OCI-M2 (cell line): ENCODE results near the gene KSR1.

ENCODE experiments used
- DNase-seq: peaks from one replicate; lab custom pipeline; 2025; ENCODE audit not compliant: unreplicated experiment; lab: John Stamatoyannopoulos, UW

The KSR1 gene

DNA sequence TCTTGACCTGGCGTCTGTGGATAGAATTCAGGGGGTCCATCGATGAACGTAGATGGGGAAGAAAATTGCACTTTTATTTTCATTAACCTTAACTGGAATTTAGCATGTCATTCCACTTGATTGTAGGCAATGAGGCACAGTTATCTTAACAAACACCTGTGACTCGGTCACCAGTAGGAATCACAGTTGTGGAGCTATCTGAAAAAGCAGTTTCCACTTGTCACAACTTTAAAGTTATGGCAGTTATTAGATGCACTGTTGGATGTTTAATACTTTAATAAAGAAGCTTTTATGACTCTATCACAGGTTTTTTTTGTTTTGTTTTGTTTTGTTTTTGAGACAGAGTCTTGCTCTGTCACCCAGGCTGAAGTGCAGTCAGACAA lies 91.0 kb downstream of the KSR1 start:
- DNase-seq = no peak

DNA sequence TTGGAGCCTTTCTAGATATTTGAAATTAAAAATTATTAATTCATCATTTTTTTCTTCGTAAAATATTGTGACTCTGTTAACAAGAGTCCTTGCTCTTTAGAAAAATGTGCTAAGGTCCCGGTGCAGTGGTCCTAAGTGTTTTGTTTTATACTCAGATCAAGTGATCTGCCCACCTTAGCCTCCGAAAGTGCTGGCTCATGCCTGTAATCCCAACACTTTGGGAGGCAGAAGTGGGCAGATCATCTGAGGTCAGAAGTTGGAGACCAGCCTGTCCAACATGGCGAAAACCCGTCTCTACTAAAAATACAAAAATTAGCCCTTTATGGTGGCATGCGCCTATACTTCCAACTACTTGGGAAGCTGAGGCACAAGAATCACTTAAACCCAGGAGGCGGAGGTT lies 92.1 kb downstream of the KSR1 start:
- no peak for DNase-seq

DNA sequence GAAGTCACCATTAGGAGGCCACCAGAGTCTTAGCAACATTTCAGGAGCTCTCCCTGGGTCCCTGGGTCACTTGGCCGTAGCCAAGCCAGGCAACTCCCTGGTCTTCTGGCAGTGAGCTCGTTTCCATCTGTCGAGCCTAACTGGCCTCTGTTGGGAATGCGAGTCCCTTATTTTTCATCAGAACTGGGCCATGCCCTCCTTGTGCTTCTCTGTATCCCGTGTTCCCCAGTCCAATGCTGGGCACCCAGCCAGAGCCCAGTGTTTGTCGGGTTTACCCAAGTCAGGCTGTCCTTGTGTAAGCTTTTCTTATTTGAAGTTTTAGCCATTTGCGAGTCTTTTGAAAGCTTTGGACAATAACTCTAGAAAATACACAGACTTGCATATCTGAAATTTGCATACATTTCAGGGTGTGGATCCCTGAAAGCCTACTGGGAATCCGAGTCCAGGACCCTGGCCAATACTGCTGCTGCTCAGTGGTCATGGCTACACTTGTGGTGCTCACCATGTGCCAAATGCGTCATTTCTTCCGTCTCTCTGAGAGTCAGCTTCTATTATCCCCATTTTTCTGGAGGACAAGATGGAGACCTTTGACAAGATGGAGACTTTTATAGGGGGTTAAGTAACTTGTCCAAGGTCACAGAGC lies 93.1 kb downstream of the KSR1 start:
- no peak for DNase-seq

DNA sequence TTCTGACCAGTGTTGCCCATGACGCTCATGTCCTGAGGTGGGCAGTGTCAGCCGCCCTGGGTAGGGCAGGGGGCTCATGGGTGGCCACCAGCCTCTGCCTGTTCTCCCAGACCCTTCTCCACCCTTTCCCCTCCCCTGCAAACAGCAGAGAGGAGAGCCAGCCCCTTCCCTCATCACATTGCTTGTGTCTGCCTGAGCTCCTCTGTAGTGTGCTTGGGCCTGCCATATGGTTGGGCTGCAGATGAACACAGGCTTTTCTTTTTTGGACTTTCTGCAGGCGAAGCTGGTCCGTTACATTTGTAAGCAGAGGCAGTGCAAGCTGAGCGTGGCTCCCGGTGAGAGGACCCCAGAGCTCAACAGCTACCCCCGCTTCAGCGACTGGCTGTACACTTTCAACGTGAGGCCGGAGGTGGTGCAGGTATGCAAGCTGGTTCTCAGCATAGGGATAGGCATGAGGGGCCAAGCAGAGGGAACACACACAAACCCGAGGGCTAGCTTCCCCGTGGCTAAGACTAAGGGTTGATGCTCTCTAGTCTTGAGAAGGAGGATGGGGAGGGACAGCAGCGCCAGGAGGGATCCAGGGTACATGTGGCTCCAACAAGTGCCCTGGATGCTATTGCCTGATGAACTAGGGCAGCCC lies 94.2 kb downstream of the KSR1 start:
- no peak for DNase-seq

DNA sequence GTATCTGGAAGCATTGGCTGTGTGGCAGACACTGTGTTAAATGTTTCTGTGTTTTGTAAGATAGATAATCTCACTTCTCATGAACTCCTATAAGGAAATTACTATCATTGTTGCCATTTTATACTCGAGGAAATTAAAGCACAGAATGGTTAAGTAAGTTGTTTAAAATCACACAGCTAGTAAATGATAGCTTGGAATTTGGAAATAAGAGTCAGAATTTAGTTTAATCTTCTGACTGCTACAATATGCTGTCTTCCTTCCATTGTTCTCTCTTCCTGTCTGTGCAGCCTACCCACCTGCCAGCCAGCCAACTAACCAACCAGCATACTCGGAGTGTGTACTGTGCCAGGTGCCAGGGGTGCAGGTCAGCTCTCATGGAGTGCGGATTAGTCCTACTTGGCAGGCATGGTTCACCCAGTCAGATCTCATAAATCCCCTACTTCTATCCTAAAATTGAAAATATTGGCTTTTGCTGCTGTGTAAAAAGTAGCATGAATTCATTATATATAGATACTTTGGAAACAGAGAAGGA lies 94.8 kb downstream of the KSR1 start:
- DNase-seq = no peak

DNA sequence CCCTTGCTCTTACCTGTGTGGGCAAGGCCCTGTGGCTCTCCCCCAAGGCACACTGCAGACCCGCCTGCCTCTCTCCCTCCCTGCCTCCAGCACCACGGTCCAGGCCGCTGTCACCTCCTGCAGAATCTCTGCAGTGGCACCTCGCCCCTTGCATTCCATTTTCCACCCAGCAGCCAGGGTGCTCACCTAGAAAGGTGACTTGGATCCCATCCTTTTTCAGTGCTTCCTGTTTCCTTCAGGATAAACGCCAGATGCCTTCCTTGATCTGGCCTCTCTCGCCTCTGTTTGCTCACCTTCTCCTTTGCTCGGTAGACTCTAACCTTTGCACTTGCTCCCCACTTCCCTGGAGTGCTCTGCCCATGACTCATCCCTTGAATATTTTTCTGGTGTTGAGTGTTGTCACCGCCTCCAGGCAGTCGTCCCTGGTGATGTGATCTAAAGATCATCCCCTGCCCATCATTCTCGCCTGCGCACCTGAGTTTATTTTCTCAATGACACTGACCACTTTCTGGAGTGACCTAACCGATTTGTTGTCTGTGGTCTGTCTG lies 95.5 kb downstream of the KSR1 start:
- DNase-seq = no peak

DNA sequence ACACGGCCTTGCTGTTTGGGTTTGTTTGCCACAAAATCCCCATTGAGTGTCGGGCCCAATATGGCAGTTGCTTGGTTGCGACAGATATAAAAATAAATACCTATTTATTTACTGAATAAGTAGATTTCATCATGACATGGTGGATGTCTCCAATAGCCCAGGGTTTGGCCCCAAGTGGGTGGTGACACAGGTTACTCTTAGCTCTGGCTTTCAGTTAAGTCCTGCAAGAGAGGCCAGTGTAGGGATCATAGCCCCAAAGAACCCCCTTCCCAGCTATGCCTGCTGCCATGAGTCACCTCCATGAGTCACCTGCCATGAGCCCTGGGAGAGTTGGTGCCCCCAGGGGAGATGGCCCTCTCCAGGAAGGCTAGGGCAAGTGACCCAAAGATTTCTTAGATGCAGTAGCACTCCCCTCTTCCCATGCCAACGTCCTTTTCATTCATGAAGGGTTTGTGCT lies 96.1 kb downstream of the KSR1 start:
- DNase-seq = no peak

DNA sequence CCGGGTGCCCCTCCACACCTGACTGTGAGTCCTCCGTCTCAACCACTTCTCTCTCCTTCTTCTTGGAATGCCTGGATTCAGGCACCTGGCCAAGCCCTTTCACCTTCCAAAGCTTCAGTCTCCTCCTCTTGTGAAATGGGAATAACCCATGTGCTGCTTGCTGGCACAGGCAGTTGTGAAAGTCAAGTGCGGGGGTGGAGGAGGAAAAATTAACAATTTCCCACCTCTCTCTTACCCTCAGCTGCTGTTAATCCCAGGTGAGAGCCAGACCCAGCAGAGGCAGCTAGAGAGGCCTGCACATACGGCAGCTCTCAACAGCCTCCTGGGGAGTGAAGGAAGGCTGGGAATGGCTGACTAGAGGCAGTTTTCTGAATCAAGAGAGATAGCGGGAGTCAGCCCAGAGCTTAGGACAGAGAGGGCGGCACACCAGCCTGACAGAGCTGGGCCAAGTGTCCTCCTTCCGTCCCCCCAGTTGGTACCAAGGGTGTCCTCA lies 96.8 kb downstream of the KSR1 start:
- DNase-seq = no peak

DNA sequence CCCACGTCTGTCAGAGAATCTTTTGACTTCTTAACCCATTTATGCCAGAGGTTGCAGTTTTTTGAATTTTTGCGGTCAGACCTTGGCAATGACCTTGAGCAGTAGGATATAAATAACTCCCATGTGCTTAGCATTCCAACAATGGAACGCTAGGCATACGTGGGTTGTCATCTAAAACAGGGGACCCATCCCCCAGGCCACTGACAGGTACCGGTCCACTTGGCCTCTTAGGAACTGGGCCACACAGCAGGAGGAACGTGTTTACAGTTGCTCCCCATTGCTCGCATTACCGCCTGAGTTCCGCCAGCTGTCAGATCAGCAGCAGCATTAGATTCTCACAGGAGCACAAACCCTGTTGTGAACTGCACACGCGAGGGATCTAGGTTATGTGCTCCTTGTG lies 97.9 kb downstream of the KSR1 start:
- DNase-seq = no peak

DNA sequence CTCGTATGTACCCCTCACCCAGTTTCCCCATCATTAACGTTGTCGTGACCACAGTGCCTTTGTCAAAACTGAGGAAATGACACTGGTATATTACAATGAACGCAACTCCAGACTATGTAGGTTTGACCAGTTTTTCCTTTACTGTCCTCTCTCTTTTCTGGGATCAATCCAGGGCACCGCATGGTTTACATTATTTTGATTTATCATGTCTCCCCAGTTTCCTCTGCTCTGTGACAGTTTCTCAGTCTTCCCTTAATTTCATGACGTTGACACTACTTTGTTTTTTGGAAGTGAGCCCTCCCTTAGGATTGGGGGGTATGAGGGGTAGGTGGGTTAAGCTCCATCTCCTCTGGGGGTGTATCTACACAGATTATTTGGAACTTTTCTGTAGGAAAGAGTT lies 98.7 kb downstream of the KSR1 start:
- no peak for DNase-seq

DNA sequence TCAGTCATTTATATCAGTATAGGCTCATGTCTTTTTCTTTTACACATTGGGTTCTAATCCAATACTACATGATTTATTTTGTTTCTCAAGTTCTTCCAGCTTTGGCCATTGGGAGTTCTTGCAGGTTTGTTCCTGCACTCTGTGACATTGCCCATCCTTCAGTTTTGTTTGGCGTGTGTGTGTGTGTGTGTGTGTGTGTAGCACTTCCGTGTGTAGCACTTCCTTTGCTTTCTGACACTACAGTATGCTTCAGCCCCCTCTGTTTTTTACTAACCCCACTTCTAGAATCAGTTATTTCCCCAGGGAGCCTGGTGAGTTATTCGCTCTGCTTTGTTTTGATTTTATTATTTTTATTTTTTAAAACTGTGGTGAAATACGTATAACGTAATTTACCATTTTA lies 99.1 kb downstream of the KSR1 start:
- no peak for DNase-seq

DNA sequence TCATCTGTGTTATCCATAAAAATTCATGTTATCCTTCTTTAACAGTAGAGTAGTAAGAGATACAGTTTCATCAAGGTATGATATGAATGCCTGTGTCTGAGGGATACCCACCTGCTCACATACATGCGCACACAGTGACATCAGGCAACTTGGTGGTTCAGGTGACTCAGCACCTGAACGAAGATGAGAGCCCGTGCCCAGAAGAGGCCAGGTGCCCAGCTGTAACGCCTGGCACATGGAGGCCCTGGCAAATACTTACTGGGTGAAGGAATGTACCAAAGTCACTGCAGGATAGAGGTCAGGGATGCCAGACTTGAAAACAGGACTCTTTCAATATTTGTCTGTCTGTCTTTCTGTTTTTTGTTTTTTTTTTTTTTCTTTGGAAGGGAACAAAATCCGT lies 102.1 kb downstream of the KSR1 start:
- no peak for DNase-seq

DNA sequence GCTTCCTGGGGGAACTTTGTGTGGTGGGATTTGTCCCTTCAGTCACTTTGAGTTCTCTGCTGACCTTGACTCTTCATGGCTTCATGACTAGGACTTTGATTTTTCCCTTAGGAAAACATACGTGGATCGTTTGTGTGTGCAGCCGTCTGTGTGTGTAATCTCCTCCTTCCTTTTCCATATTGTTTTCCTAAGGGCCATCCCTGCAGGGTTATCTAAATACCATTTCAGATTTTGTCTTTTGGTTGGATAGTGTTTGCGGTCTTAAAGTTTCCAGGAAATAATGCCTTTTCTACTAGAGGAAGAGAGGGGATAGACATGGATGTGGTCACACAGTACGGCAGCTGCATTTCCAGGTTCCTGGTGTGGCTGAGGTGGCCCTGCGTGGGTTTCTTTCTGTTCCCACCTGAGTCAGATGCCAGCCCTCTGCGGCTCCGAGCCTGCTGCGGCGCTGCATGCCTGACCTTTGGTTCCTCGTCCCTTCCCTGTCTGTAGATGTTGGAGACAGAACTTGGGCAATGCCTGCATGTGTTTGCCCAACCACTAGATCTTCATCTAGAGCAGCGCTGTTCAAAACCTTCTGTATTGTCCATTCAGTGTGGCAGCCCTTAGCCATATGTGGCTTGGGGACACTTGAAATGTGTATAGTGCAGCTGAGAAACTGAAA lies 102.7 kb downstream of the KSR1 start:
- no peak for DNase-seq

DNA sequence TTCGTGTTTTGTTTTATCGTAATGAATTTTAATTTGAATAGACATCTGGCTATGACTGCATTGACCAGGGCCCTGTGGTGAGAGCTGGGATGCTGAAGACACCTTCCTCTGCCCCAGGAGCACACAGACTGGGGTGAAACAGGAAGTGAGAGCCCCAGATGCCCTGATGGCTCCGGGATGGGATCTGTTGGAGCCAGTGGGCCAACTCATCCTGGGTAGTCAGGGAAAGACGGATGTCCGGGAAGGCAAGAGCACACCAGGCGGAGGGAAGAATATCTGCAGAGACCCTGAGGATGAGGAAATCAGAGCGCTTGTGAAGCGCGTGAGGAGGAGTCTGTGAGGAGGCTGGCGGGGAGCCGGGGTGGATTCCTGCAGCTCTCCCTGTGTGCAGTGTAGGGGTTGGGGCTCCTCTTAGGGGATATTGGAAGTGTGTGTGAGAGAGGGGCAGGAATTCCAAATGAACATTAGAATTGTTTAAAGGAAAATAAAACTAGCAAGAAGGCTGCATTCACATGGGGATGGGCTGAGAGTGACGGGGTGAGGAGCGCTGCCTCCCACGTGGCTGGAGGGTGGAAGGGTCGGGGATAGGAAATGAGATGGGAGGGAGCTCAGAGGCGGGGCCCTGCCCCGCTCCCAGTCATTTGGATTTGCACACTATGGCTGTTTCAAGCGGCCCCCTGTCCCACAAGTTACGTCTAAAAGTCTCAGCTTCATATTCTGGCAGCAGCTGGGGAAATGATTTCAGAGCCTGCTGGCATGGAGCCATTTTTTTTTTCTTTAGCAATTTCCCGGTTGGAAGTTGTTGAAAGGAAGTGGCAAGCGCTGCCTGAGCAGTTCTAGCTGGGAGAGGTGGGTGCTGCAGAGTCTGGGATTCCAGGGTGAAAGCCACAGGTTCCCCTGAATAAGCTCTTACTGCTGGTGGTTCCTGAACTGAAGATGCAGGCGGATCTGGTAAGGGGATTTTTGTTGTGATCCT lies 103.5 kb downstream of the KSR1 start:
- DNase-seq = no peak

DNA sequence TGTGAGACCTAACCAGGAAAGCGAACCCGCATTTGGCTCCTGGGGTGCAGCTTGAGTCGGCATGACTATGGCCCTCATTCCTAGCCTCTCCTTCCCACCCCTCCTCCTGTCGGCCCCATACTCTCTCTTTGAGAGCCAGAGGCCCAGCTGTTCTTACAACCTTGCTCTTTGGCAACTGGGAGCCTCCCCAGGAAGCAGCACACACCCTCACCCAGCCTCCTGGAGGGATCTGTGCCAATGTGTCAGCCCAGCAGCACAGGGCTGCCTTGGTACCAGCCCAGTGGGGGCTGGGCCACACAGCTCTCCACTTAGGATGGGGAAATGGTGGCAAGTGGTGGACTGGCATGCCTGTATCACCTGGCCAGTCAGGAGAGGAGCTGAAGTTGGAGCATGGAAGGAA lies 104.4 kb downstream of the KSR1 start:
- no peak for DNase-seq

DNA sequence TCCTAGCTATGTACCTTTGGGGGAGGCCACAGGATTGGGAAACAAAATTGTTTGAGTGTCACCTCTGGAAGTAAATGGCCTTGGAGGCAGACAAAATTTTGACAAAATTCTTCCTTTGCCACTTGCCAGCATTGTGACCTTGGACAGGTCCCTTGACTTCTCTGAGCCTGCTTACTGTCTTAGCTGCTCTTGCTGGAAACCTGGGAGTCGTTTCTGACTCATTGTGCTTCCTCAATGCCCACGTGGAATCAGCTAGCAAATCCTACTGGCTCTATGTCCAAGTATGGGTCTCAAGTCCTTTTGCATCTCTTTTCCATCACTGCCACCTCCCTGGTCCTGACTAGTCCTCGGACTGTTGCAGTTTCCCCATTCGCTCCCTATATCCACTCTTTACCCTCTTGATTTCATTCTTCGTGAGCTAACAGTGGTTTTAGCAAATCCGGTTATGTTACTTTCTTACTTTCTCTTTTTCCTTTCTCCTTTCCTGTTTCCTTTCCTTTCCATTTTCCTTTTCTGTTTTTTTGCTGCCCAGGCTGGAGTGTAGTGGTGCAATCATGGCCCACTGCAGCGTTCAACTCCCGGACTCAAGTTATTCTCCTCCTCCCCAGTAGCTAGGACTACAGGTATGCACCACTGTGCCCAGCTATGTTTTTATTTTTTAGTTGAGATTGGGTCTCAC lies 106.7 kb downstream of the KSR1 start:
- no peak for DNase-seq

DNA sequence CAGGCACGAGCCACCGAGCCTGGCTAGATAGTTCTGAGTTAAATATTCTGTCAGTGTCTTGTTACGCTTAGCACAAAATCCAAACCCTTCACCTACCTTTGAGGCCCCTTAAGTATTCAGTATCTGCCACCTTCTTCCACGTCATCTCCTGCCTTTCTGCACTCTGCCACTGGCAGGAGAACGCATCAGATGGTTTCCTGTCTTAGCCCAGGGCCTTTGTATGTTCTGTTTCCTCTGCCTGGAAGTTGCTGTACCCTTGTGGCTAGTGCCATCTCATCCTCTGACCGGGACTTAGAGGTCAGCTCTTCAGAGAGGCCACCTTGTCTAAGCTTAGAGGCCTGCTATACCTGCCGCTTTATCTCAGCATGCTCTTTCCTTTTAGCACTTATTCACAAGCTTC lies 107.3 kb downstream of the KSR1 start:
- DNase-seq = no peak

DNA sequence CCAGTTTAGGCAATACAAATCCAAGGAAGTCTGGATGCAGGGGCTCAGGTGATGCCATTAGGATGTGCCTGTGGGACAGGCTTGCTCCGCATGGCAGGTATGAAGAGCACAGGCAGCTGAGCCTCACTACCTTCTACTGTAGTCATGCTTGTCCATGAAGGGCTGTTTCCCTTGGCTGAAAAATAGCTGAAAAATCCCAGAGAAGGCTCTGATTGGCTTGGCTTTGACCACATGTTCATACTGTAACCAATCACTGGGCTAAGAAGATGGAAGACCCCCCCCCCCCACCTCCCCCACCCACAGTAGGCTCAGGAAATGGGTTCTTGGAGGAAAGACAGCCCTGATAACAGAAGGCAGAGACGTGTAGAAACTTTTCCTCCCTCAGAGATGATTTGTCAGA lies 108.2 kb downstream of the KSR1 start:
- no peak for DNase-seq

DNA sequence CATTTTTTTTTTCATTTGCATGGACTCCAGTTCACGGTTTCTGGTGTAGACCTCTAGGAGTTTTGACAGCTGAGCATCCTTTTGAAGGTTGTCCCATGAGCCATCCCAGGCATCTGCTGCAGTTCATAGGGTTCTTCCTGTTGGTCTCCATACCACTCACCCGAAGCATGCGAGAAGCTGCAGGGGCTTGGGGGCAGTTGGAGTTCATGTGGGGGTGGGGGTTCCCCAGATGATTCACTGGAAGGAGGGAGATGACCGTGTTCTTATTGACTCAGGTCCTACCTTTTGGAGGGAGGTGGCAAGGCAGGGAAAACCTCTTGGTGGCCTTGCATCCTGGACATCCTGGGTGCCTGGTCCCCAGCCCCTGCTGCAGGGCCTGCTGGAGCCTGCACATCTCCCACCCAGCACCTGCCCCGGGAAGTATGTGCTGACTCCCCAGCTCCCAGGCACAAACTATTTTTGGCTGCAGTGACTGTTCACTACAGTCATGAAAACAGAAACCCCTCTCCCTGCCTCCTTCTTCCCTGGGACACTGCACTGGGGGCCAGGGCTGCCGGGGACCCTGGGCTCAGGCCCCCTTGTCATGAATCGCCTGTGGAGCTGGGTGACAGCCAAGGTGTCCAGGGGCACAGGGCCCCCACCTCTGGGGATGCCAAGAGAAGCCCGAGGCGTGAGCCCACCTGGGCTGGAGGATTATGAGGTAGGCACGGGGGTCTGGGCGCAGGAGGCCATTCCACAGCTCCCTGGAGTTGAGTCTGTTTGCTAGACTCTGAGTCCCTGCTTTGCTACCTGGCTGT lies 109.8 kb downstream of the KSR1 start:
- no peak for DNase-seq
